Adrenal gland (tissue), 5 donors: ENCODE data around the gene PEF1.

ENCODE experiments used
- POLR2A ChIP-seq, 2 donors: fragments of 450-650 bp; IDR thresholded peaks; one replicate each; pipeline ENCODE4 v1.6.1; 2017; ENCODE audit warnings: antibody characterized with exemption in 2 of 2, mild to moderate bottlenecking in 2 of 2, moderate library complexity in 1 of 2
- TF ChIP-seq, protein P1 (sequence below), 6 experiments: fragments of 450-650 bp in 4 of 6; fragments of 200-600 bp in 2 of 6; sonication (generic) in 1 of 6; IDR thresholded peaks; 1 replicate in 5 of 6; 2 replicates in 1 of 6; pipeline versions ENCODE4 v1.5.1 to v1.8.0; 2016 to 2021; ENCODE audit warnings: antibody characterized with exemption in 6 of 6, mild to moderate bottlenecking in 2 of 6, moderate library complexity in 1 of 6
- donor health status: DM: no; HTN: no; CAD: no.

DNA sequence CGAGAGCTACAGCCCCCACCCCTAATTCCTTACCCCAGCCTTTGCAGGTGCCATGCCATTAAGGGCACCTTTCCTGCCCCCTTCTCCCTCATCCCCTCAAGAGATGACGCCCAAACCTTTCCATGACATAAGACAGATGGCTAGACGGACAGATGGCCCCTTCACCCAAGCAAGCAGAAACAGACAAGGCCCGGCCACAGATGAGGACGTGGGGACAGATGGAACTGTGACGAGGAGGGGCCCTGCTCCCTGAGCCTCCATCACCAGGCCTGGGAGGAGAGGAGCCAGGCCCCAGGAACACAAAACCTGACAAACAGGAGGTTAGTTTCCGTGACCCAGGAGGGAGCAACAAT, 24.7 kb upstream of the PEF1 start:
- TF ChIP-seq POLR2A (IDR thresholded peaks at IDR 0.05) = no peak
- TF ChIP-seq, protein P1, sequence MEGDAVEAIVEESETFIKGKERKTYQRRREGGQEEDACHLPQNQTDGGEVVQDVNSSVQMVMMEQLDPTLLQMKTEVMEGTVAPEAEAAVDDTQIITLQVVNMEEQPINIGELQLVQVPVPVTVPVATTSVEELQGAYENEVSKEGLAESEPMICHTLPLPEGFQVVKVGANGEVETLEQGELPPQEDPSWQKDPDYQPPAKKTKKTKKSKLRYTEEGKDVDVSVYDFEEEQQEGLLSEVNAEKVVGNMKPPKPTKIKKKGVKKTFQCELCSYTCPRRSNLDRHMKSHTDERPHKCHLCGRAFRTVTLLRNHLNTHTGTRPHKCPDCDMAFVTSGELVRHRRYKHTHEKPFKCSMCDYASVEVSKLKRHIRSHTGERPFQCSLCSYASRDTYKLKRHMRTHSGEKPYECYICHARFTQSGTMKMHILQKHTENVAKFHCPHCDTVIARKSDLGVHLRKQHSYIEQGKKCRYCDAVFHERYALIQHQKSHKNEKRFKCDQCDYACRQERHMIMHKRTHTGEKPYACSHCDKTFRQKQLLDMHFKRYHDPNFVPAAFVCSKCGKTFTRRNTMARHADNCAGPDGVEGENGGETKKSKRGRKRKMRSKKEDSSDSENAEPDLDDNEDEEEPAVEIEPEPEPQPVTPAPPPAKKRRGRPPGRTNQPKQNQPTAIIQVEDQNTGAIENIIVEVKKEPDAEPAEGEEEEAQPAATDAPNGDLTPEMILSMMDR (IDR thresholded peaks at IDR 0.05) = no peak
